Suprapubic skin (tissue), 4 donors: ENCODE results near the gene HCN2. TPM values are rescaled to one million over a fixed set of nuclear protein-coding genes. Genes with fewer than 3 reads are reported as not detected.
"Not testable (repeated sequence)": the region's sequence is repeated elsewhere in the genome, so short reads cannot be mapped to it uniquely, and the experiment has no call there.

Experiments used
- DNase-seq, 2 donors: peaks; one replicate each; pipeline ENCODE4 v3.0.0-alpha.2; 2019; ENCODE audit warnings: low spot score in 2 of 2
- H3K27ac ChIP-seq: fragments of 200-600 bp; sonication (generic); one replicate; pipeline ENCODE4 v1.5.1; 2019
- H3K27me3 ChIP-seq: fragments of 200-600 bp; sonication (generic); one replicate; pipeline ENCODE4 v1.5.1; 2019
- H3K36me3 ChIP-seq: fragments of 200-600 bp; sonication (generic); one replicate; pipeline ENCODE4 v1.5.1; 2019
- H3K4me1 ChIP-seq: fragments of 200-600 bp; sonication (generic); one replicate; pipeline ENCODE4 v1.5.1; 2019
- H3K4me3 ChIP-seq: fragments of 200-600 bp; sonication (generic); one replicate; pipeline ENCODE4 v1.5.1; 2019; ENCODE audit warnings: mild to moderate bottlenecking
- H3K9me3 ChIP-seq: fragments of 200-600 bp; sonication (generic); one replicate; pipeline ENCODE4 v1.5.1; 2019
- CTCF ChIP-seq, 2 donors: fragments of 200-600 bp in 1 of 2; fragments of 450-650 bp in 1 of 2; sonication (generic) in 1 of 2; IDR thresholded peaks; one replicate each; pipeline ENCODE4 v1.5.1; 2016 to 2019; ENCODE audit warnings: antibody characterized with exemption in 2 of 2, mild to moderate bottlenecking in 1 of 2, moderate library complexity in 1 of 2
- EP300 ChIP-seq: sonication (generic); formaldehyde crosslinking; IDR thresholded peaks from one replicate; pipeline ENCODE4 v1.6.1; 2017; ENCODE audit warnings: antibody characterized with exemption
- POLR2A ChIP-seq, 2 donors: fragments of 450-650 bp; IDR thresholded peaks; one replicate each; pipeline ENCODE4 v1.6.1; 2017; ENCODE audit warnings: antibody characterized with exemption in 2 of 2, mild to moderate bottlenecking in 2 of 2, moderate library complexity in 2 of 2
- POLR2AphosphoS5 ChIP-seq, 3 donors: sonication (generic); formaldehyde crosslinking; IDR thresholded peaks; one replicate each; pipeline ENCODE4 v1.6.1; 2017; ENCODE audit warnings: antibody characterized with exemption in 3 of 3
- WGBS: methylation state at CpG from one replicate; pipeline ENCODE4 v1.1.5; 2018; 5-methylcytosine and 5-hydroxymethylcytosine counted together
- total RNA-seq, 4 donors: library from RNA; depleted of rRNA; stranded (reverse); fragments of >200 nt; gene quantifications; one replicate each; pipeline ENCODE4 v1.1.0, GENCODE V29; 2016

Gene HCN2
- total RNA-seq, 4 donors from 2014 or later = 0.11 to 1.7 (median 0.81) TPM

GRCh38 chr19:619286-620002 is 29.8 kb downstream of the HCN2 start:
- TF ChIP-seq POLR2AphosphoS5 (IDR thresholded peaks at IDR 0.05) (no peak), POLR2A (IDR thresholded peaks at IDR 0.05) (no peak), CTCF (IDR thresholded peaks at IDR 0.05) (no peak), EP300 (no peak)
- Histone ChIP-seq H3K9me3 (no peaks in the 10 kb centered on the region), H3K36me3 (peaks cover 69% of the 10 kb centered on the region), H3K4me1 (peaks cover 9% of the 10 kb centered on the region), H3K27ac (no peak overlapping the region), H3K27me3 (peaks cover 4% of the 10 kb centered on the region), H3K4me3 (no peak overlapping the region)
- WGBS = 92% methylated on average over 44 of the region's 47 CpGs
- no peak for DNase-seq

- no peak overlapping the region for H3K27ac ChIP-seq
- DNase-seq = no peak
- TF ChIP-seq EP300 = no peak
- TF ChIP-seq POLR2A (IDR thresholded peaks at IDR 0.05) = no peak
- no peak for TF ChIP-seq CTCF (IDR thresholded peaks at IDR 0.05)
- TF ChIP-seq POLR2AphosphoS5 (IDR thresholded peaks at IDR 0.05) = no peak
- H3K9me3 ChIP-seq = no peaks in the 10 kb centered on the region
- no peak overlapping the region for H3K4me3 ChIP-seq
- H3K27me3 ChIP-seq = peaks cover 4% of the 10 kb centered on the region
- H3K36me3 ChIP-seq = peaks cover 78% of the 10 kb centered on the region
- H3K4me1 ChIP-seq = peaks cover 9% of the 10 kb centered on the region
- 97% methylated on average over 24 of the region's 51 CpGs for WGBS
These were observed 30.6 kb downstream of the HCN2 start for GRCh38 chr19:620166-620862.

- not testable (repeated sequence) for H3K27ac ChIP-seq, DNase-seq, H3K4me1 ChIP-seq, H3K4me3 ChIP-seq, H3K9me3 ChIP-seq, H3K27me3 ChIP-seq
- H3K36me3 ChIP-seq = peaks cover 79% of the 10 kb centered on the region
- 96% methylated on average over 44 of the region's 48 CpGs for WGBS
These were observed 31.5 kb downstream of the HCN2 start for GRCh38 chr19:621191-621590.

- Histone ChIP-seq H3K27ac (no peak overlapping the region), H3K36me3 (peaks cover 79% of the 10 kb centered on the region)
- TF ChIP-seq POLR2A (IDR thresholded peaks at IDR 0.05) (no peak), POLR2AphosphoS5 (IDR thresholded peaks at IDR 0.05) (no peak), EP300 (no peak), CTCF (IDR thresholded peaks at IDR 0.05) (no peak)
These were observed 32.1 kb downstream of the HCN2 start for GRCh38 chr19:621819-622218.

GRCh38 chr19:622666-623065 is 33.0 kb downstream of the HCN2 start:
- Histone ChIP-seq H3K36me3 (peaks cover 74% of the 10 kb centered on the region), H3K27ac (no peak overlapping the region), H3K27me3 (no peaks in the 10 kb centered on the region), H3K4me3 (no peak overlapping the region), H3K4me1 (no peaks in the 10 kb centered on the region), H3K9me3 (no peaks in the 10 kb centered on the region)
- 98% methylated on average over 7 of the region's 37 CpGs for WGBS
- no peak for TF ChIP-seq EP300
- TF ChIP-seq POLR2AphosphoS5 (IDR thresholded peaks at IDR 0.05) = no peak
- TF ChIP-seq POLR2A (IDR thresholded peaks at IDR 0.05) = no peak
- TF ChIP-seq CTCF (IDR thresholded peaks at IDR 0.05) = no peak
- no peak for DNase-seq

More at GRCh38 chr19:621819-622218, 32.1 kb downstream of the HCN2 start:
- Histone ChIP-seq H3K4me1 (no peaks in the 10 kb centered on the region), H3K27me3 (peaks cover 1% of the 10 kb centered on the region), H3K4me3 (no peak overlapping the region), H3K9me3 (no peaks in the 10 kb centered on the region)
- DNase-seq = no peak
- WGBS = 92% methylated on average over 11 of the region's 24 CpGs
